ENCODE measurements around the gene SCAF4. TPM values are rescaled to one million over a fixed set of nuclear protein-coding genes. Genes with fewer than 3 reads are reported as not detected.
A peak's percentile ranks its signal among the peaks of the same experiment; 100 is the strongest.
"Not testable (repeated sequence)": the region's sequence is repeated elsewhere in the genome, so short reads cannot be mapped to it uniquely, and the experiment has no call there.

Gene SCAF4
- total and polyA plus RNA-seq, 10 donors, result 10.1 to 48.4 (median 34.1) TPM

DNA sequence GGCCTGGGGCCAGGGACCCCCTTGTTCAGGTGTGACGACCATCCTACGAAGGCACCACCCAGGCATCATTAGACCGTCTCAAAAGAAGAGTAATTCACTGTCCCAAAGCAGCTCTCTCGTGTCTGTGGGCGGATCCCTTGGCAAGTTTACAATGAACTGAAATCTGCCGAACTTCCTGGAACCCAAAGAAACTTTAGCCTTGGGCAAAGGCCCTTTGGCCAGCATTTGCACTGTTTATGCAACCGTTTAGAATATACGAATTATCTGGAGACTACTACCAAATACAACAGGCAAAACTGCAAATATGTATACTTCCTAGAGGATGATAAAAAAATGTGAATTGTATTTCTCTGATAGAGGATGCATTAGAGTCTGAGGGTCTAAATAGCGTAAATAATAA, 73.9 kb downstream of the SCAF4 start:
- no peak overlapping the region for H3K27ac ChIP-seq
- no peaks in the 10 kb centered on the region for H3K27me3 ChIP-seq (replicated peaks in 1 of 7)
- DNase-seq, result no peak
- peaks cover 12 to 55% (median 33%) of the 10 kb centered on the region in 6 donors for H3K4me1 ChIP-seq
- no peak overlapping the region for H3K4me3 ChIP-seq
- WGBS, 5 donors, result 83 to 90% (median 85%) methylated on average over 9 of the region's 9 CpGs
- no peaks in the 10 kb centered on the region for H3K9me3 ChIP-seq
- intact Hi-C loops (cut with DNase I; ENCODE audit: low total_unique reads), result no loop called here
- TF ChIP-seq POLR2AphosphoS5 (IDR thresholded peaks at IDR 0.05), result no peak
- peaks cover 0 to 10% (median 0%) of the 10 kb centered on the region in 6 donors for H3K36me3 ChIP-seq

DNA sequence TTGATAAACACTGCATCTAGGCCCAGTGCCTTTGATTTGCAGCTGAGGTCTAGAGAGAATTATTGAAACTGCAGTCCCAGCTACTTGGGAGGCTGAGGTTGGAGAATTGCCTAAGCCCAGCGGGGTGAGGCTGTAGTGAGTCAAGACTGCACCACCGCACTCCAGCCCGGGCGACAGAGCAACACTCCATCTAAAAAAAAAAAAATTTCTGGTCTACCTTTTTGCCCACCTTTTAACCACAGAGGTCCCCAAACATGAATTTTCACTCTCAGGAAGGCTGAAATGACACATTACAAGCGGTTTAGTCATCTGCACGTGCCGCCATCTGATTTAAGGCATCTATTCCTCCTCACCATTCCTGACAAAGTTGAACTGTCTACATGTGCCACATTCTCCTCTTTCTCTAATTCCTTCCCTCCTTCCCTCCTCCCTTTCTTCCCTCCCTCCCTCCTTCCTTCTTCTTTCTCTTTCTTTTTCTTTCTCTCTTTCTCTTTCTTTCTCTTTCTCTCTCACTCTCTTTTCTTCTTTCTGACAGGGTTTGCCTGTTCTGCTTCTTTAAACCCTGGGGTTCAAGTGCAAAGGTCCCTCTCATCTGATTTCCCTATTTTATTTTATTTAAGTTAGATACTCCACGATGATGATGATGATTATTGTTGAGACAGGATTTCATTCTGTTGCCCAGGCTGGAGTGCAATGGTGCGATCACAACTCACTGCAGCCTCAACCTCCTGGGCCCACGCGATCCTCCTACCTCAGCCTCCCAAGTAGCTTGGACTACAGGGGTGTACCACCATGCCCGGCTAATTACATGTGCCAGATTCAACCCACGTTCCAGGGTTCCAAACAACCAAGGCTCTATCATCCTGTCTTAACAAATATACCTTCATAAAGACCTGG, 75.5 kb downstream of the SCAF4 start:
- TF ChIP-seq, protein P1, sequence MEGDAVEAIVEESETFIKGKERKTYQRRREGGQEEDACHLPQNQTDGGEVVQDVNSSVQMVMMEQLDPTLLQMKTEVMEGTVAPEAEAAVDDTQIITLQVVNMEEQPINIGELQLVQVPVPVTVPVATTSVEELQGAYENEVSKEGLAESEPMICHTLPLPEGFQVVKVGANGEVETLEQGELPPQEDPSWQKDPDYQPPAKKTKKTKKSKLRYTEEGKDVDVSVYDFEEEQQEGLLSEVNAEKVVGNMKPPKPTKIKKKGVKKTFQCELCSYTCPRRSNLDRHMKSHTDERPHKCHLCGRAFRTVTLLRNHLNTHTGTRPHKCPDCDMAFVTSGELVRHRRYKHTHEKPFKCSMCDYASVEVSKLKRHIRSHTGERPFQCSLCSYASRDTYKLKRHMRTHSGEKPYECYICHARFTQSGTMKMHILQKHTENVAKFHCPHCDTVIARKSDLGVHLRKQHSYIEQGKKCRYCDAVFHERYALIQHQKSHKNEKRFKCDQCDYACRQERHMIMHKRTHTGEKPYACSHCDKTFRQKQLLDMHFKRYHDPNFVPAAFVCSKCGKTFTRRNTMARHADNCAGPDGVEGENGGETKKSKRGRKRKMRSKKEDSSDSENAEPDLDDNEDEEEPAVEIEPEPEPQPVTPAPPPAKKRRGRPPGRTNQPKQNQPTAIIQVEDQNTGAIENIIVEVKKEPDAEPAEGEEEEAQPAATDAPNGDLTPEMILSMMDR (IDR thresholded peaks at IDR 0.05 in 8 of 11, conservative IDR thresholded peaks at IDR 0.05 in 3 of 11), result no peak
- TF ChIP-seq POLR2A (IDR thresholded peaks at IDR 0.05) (no peak), POLR2AphosphoS5 (IDR thresholded peaks at IDR 0.05) (no peak)
- Histone ChIP-seq H3K9me3 (no peaks in the 10 kb centered on the region), H3K4me3 (no peak overlapping the region), H3K4me1 (peaks cover 8 to 39% (median 17%) of the 10 kb centered on the region in 6 donors), H3K36me3 (peaks cover 0 to 3% (median 0%) of the 10 kb centered on the region in 6 donors), H3K27ac (no peak overlapping the region), H3K27me3 (replicated peaks in 1 of 7) (no peaks in the 10 kb centered on the region)
- 85 to 90% (median 88%) methylated on average over 13 of the region's 13 CpGs for WGBS, 5 donors
- intact Hi-C loops (cut with DNase I; ENCODE audit: low total_unique reads), result no loop called here
- no peak for DNase-seq

DNA sequence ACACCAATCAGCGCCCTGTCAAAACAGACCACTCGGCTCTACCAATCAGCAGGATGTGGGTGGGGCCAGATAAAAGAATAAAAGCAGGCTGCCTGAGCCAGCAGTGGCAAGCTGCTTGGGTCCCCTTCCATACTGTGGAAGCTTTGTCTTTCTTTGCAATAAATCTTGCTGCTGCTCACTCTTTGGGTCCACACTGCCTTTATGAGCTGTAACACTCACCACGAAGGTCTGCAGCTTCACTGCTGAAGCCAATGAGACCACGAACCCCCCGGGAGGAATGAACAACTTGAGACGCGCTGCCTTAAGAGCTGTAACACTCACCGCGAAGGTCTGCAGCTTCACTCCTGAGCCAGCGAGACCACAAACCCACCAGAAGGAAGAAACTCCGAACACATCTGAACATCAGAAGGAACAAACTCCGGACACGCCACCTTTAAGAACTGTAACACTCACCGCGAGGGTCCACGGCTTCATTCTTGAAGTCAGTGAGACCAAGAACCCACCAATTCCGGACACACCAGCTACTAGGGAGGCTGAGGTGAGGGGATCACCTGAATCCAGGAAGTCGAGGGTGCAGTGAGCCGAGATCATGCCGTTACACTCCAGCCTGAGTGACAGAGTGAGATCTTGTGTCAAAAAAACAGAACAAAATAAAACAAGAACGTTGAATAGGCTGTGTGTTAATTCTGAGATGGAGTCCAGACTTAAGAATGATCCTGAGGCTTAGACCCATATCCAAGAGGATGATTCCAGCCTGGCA, 76.9 kb downstream of the SCAF4 start:
- H3K36me3 ChIP-seq; intact Hi-C loops (cut with DNase I; ENCODE audit: low total_unique reads); H3K9me3 ChIP-seq; H3K27me3 ChIP-seq (replicated peaks in 1 of 7); DNase-seq: not testable (repeated sequence)
- H3K4me1 ChIP-seq, result peaks cover 0 to 24% (median 5%) of the 10 kb centered on the region in 6 donors
- peak overlapping the region in 2 of 8 donors; percentile 13 to 48 for H3K4me3 ChIP-seq
- TF ChIP-seq POLR2AphosphoS5 (IDR thresholded peaks at IDR 0.05), result peak in 1 of 3 donors; percentile 62
- H3K27ac ChIP-seq, result peak overlapping the region in 3 of 8 donors; percentile 38 to 44 (median 42)
- 40 to 58% (median 47%) methylated on average over 18 to 21 of the region's 21 CpGs for WGBS, 5 donors

DNA sequence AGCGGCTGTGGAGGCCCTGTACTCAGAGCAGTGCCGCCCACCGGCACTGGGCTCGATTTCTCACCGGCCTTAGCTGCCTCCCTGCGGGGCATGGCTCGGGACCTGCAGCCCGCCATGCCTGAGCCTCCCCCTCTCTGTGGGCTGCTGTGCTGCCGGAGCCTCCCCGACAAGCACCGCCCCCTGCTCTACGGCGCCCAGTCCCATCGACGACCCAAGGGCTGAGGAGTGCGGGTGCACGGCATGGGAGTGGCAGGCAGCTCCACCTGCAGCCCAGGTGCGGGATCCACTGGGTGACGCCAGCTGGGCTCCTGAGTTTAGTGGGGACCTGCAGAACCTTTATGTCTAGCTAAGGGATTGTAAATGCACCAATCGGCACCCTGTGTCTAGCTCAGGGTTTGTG, 77.6 kb downstream of the SCAF4 start:
- WGBS, 5 donors, result 93 to 98% (median 96%) methylated on average over 14 to 20 of the region's 20 CpGs
- H3K36me3 ChIP-seq, result no peaks in the 10 kb centered on the region
- H3K27ac ChIP-seq, result no peak overlapping the region
- TF ChIP-seq, protein P1 (IDR thresholded peaks at IDR 0.05 in 8 of 11, conservative IDR thresholded peaks at IDR 0.05 in 3 of 11), result no peak
- TF ChIP-seq POLR2AphosphoS5 (IDR thresholded peaks at IDR 0.05), result no peak
- no peak for TF ChIP-seq POLR2A (IDR thresholded peaks at IDR 0.05)
- H3K27me3 ChIP-seq (replicated peaks in 1 of 7), result no peaks in the 10 kb centered on the region
- peaks cover 0 to 3% (median 0%) of the 10 kb centered on the region in 8 donors for H3K9me3 ChIP-seq
- no peak for DNase-seq
- H3K4me3 ChIP-seq, result no peak overlapping the region
- intact Hi-C loops (cut with DNase I; ENCODE audit: low total_unique reads), result no loop called here
- H3K4me1 ChIP-seq, result peaks cover 0 to 24% (median 5%) of the 10 kb centered on the region in 6 donors

DNA sequence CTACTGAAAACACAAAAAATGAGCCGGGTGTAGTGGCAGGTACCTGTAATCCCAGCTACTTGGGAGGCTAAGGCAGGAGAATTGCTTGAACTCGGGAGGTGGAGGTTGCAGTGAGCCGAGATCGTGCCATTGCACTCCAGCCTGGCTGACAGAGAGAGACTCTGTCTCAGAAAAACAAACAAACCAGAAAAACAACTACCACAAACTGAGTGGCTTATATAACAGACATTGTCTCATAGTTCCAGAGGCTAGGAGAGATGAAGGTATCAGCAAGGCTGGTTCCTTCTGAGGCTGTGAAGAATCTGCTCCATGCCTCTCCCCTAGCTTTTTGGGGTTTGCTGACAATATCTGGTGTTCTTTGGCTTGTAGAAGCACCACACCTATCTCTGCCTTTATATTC, 80.4 kb downstream of the SCAF4 start:
- DNase-seq; H3K27ac ChIP-seq; intact Hi-C loops (cut with DNase I; ENCODE audit: low total_unique reads); H3K4me3 ChIP-seq; H3K9me3 ChIP-seq; H3K27me3 ChIP-seq (replicated peaks in 1 of 7); H3K36me3 ChIP-seq: not testable (repeated sequence)
- WGBS, 5 donors, result 87 to 93% (median 90%) methylated on average over 4 of the region's 4 CpGs
- peaks cover 0 to 11% (median 0%) of the 10 kb centered on the region in 6 donors for H3K4me1 ChIP-seq
